OCI-LY3 (cell line): ENCODE results near the gene MINDY4B.

Experiments
- EZH2phosphoT487 ChIP-seq: fragments of 200-600 bp; shearing (Covaris generic); IDR thresholded peaks from 2 replicates; pipeline ENCODE4 v1.6.1; 2018; ENCODE audit warnings: antibody characterized with exemption, mixed run types, low read depth
- TF ChIP-seq, protein P1 (sequence below): fragments of 200-600, 300-600 bp; sonication (generic); IDR thresholded peaks from 2 replicates; pipeline ENCODE4 v1.5.1; 2014; ENCODE audit warnings: antibody characterized with exemption, low read length, low read depth

DNA sequence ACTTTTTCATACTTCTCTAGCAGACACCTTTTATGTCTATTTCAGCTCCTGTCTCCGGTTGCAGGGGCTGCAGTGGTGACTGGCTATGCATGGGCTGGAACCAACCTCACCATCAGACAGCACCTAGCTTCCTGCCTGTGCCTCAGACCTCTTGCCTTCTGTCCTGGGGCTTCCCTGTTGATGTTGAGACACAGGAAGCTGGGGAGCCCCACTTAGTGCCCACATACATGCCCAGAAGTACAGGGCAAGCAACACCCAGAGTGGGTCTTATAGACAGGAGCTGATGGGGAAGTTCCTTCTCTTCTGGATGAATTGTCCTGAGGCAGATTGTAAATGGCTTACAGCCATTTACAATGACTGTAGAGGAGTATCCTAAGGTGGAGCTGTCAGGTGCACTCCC lies 77.0 kb downstream of the MINDY4B start:
- TF ChIP-seq, protein P1, sequence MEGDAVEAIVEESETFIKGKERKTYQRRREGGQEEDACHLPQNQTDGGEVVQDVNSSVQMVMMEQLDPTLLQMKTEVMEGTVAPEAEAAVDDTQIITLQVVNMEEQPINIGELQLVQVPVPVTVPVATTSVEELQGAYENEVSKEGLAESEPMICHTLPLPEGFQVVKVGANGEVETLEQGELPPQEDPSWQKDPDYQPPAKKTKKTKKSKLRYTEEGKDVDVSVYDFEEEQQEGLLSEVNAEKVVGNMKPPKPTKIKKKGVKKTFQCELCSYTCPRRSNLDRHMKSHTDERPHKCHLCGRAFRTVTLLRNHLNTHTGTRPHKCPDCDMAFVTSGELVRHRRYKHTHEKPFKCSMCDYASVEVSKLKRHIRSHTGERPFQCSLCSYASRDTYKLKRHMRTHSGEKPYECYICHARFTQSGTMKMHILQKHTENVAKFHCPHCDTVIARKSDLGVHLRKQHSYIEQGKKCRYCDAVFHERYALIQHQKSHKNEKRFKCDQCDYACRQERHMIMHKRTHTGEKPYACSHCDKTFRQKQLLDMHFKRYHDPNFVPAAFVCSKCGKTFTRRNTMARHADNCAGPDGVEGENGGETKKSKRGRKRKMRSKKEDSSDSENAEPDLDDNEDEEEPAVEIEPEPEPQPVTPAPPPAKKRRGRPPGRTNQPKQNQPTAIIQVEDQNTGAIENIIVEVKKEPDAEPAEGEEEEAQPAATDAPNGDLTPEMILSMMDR: no peak
- no peak for TF ChIP-seq EZH2phosphoT487
